HCT116 (cell line): ENCODE data around the gene APBB2. TPM values are rescaled to one million over a fixed set of nuclear protein-coding genes. Genes with fewer than 3 reads are reported as not detected.

Experiments used
- ATAC-seq: fragments of 200-7000 bp; cut with Tn5 transposase; 2 replicates; pipeline ENCODE4 v1.9.1; 2020; ENCODE audit warnings: mild to moderate bottlenecking, moderate library complexity
- BruUV-seq: library from RNA; stranded (reverse); fragments of 400-500 nt; replicated peaks from 2 replicates; lab custom pipeline; 2021; lab: Mats Ljungman, UMichigan
- CTCF ChIA-PET: fragments of 300-600 bp; sonication (Branson Sonifier 250); formaldehyde crosslinking; loops from one replicate; lab custom pipeline; 2021; ENCODE audit warnings: antibody characterized with exemption; lab: Charles Lee
- POLR2A ChIA-PET: fragments of 300-600, 350-600 bp; sonication (Branson Sonifier 250); formaldehyde crosslinking; loops from one replicate; lab custom pipeline; 2021; ENCODE audit warnings: antibody characterized with exemption; lab: Charles Lee
- RAD21 ChIA-PET, 2 experiments: fragments of 300-600 bp; sonication (Branson Sonifier 250); formaldehyde crosslinking; loops; one replicate each; lab custom pipeline; 2023; ENCODE audit warnings: low total read pairs in 2 of 2; ENCODE audit not compliant: uncharacterized antibody in 2 of 2, unreplicated experiment in 2 of 2, low non-redundant PET in 1 of 2; lab: Charles Lee
- DNase-seq: peaks from one replicate; pipeline ENCODE4 v3.0.0-alpha.2; 2010; ENCODE audit warnings: low read depth, low spot score
- H2AFZ ChIP-seq: fragments of 200-600 bp; shearing (Covaris generic), sonication (generic); 2 replicates; pipeline ENCODE4 v1.6.1; 2017; ENCODE audit warnings: low read depth, mixed run types, mixed read lengths, antibody characterized with exemption, low read length; ENCODE audit not compliant: poor library complexity, severe bottlenecking
- H3K27ac ChIP-seq: 2 replicates; pipeline ENCODE4 v1.5.1; 2012; ENCODE audit warnings: low read depth, low read length
- H3K27me3 ChIP-seq: fragments of 200-600 bp; sonication (generic); 2 replicates; pipeline ENCODE4 v1.6.1; 2016; ENCODE audit warnings: mixed run types, low read length, mixed read lengths; ENCODE audit not compliant: insufficient read depth
- H3K36me3 ChIP-seq, 2 experiments: fragments of 200-500 bp in 1 of 2; fragments of 200-600 bp in 1 of 2; sonication (Bioruptor generic) in 1 of 2; sonication (generic) in 1 of 2; 2 replicates each; pipeline versions ENCODE4 v1.5.1 to v1.6.1; 2014 to 2016; ENCODE audit warnings: low read length in 2 of 2, inconsistent platforms in 1 of 2, mixed read lengths in 1 of 2, mixed run types in 1 of 2; ENCODE audit not compliant: insufficient read depth in 2 of 2, control insufficient read depth in 1 of 2
- H3K4me1 ChIP-seq, 2 experiments: fragments of 200-600 bp in 1 of 2; sonication (generic) in 1 of 2; 2 replicates each; pipeline versions ENCODE4 v1.5.1 to v1.6.1; 2012 to 2017; ENCODE audit warnings: low read length in 2 of 2, inconsistent platforms in 1 of 2, mild to moderate bottlenecking in 1 of 2, mixed read lengths in 1 of 2, mixed run types in 1 of 2, moderate library complexity in 1 of 2; ENCODE audit not compliant: insufficient read depth in 2 of 2, control insufficient read depth in 1 of 2
- H3K4me2 ChIP-seq: fragments of 200-600 bp; sonication (generic); 2 replicates; pipeline ENCODE4 v1.6.1; 2017; ENCODE audit warnings: mixed run types, low read length, mixed read lengths
- H3K4me3 ChIP-seq, 2 experiments: fragments of 200-600 bp in 1 of 2; sonication (generic) in 1 of 2; replicated peaks in 1 of 2; 2 replicates each; pipeline ENCODE4 v1.5.1; 2011 to 2016; ENCODE audit warnings: low read length in 2 of 2, control low read depth in 1 of 2, low read depth in 1 of 2, mild to moderate bottlenecking in 1 of 2, mixed read lengths in 1 of 2, mixed run types in 1 of 2
- H3K79me2 ChIP-seq: fragments of 200-600 bp; sonication (generic); 2 replicates; pipeline ENCODE4 v1.6.1; 2017; ENCODE audit warnings: mild to moderate bottlenecking, mixed run types, low read length, moderate library complexity, mixed read lengths; ENCODE audit not compliant: insufficient read depth
- H3K9ac ChIP-seq: fragments of 200-600 bp; sonication (generic); 2 replicates; pipeline ENCODE4 v1.6.1; 2016; ENCODE audit warnings: low read length, mixed read lengths
- H3K9me2 ChIP-seq: fragments of 200-600 bp; sonication (generic), shearing (Covaris generic); 2 replicates; pipeline ENCODE4 v1.6.1; 2017; ENCODE audit warnings: mixed run types, mild to moderate bottlenecking, moderate library complexity; ENCODE audit not compliant: insufficient read depth
- H3K9me3 ChIP-seq, 2 experiments: fragments of 200-500 bp in 1 of 2; fragments of 200-600 bp in 1 of 2; sonication (Bioruptor generic) in 1 of 2; sonication (generic) in 1 of 2; 2 replicates each; pipeline ENCODE4 v1.6.1; 2014 to 2017; ENCODE audit warnings: low read length in 2 of 2, mixed read lengths in 2 of 2, inconsistent platforms in 1 of 2, low read depth in 1 of 2, mild to moderate bottlenecking in 1 of 2, mixed run types in 1 of 2, moderate library complexity in 1 of 2; ENCODE audit not compliant: control insufficient read depth in 1 of 2, insufficient read depth in 1 of 2
- H4K20me1 ChIP-seq: fragments of 200-600 bp; sonication (generic), shearing (Covaris generic); 2 replicates; pipeline ENCODE4 v1.6.1; 2017; ENCODE audit warnings: mixed run types, mild to moderate bottlenecking, moderate library complexity; ENCODE audit not compliant: insufficient read depth
- ATF3 ChIP-seq: IDR thresholded peaks from 2 replicates; pipeline ENCODE4 v1.6.1; 2012
- CBX3 ChIP-seq: IDR thresholded peaks from 2 replicates; pipeline ENCODE4 v1.6.1; 2012; ENCODE audit warnings: low read depth
- CEBPB ChIP-seq: IDR thresholded peaks from 2 replicates; pipeline ENCODE4 v1.6.1; 2012; ENCODE audit warnings: low read depth
- EGR1 ChIP-seq: IDR thresholded peaks from 2 replicates; pipeline ENCODE4 v1.6.1; 2012; ENCODE audit warnings: low read depth
- ELF1 ChIP-seq: IDR thresholded peaks from 2 replicates; pipeline ENCODE4 v1.6.1; 2012; ENCODE audit warnings: low read depth, borderline replicate concordance
- EZH2 ChIP-seq: fragments of 200-600 bp; sonication (generic); IDR thresholded peaks from 2 replicates; pipeline ENCODE4 v1.6.1; 2017; ENCODE audit warnings: antibody characterized with exemption, mixed run types
- EZH2phosphoT487 ChIP-seq: fragments of 200-600 bp; IDR thresholded peaks from 2 replicates; pipeline ENCODE4 v1.6.1; 2018; ENCODE audit warnings: antibody characterized with exemption, borderline replicate concordance
- FOSL1 ChIP-seq: IDR thresholded peaks from 2 replicates; pipeline ENCODE4 v1.6.1; 2012; ENCODE audit warnings: low read depth
- MAX ChIP-seq: IDR thresholded peaks from 2 replicates; pipeline ENCODE4 v1.6.1; 2012
- POLR2A ChIP-seq: IDR thresholded peaks from 2 replicates; pipeline ENCODE4 v1.7.0; 2011; ENCODE audit warnings: borderline replicate concordance; ENCODE audit not compliant: insufficient read depth, insufficient read length; ENCODE audit errors: extremely low read depth
- POLR2AphosphoS5 ChIP-seq: IDR thresholded peaks from 2 replicates; pipeline ENCODE4 v1.6.1; 2011; ENCODE audit warnings: mild to moderate bottlenecking, low read depth, low read length, moderate library complexity
- REST ChIP-seq: IDR thresholded peaks from 2 replicates; pipeline ENCODE4 v1.6.1; 2012; ENCODE audit warnings: low read depth
- SIN3A ChIP-seq: IDR thresholded peaks from 2 replicates; pipeline ENCODE4 v1.6.1; 2012; ENCODE audit warnings: low read depth
- SP1 ChIP-seq: IDR thresholded peaks from 2 replicates; pipeline ENCODE4 v1.6.1; 2012; ENCODE audit warnings: low read depth
- SRF ChIP-seq: IDR thresholded peaks from 2 replicates; pipeline ENCODE4 v1.6.1; 2012; ENCODE audit warnings: low read depth
- TCF7L2 ChIP-seq: IDR thresholded peaks from 2 replicates; pipeline ENCODE4 v1.7.0; 2011; ENCODE audit warnings: borderline replicate concordance, inconsistent platforms; ENCODE audit not compliant: insufficient read depth, insufficient read length; ENCODE audit errors: extremely low read depth
- ZBTB33 ChIP-seq: IDR thresholded peaks from 2 replicates; pipeline ENCODE4 v1.6.1; 2011; ENCODE audit warnings: mild to moderate bottlenecking, low read length, moderate library complexity; ENCODE audit not compliant: insufficient replicate concordance; ENCODE audit errors: extremely low read depth
- ZFX ChIP-seq: fragments of 450-650 bp; IDR thresholded peaks from 2 replicates; pipeline ENCODE4 v1.6.1; 2017
- intact Hi-C: fragments of 100-400 bp; cut with micrococcal nuclease; formaldehyde crosslinking; loops from 2 replicates; pipeline ENCODE4 v1.10.0; 2022
- total RNA-seq: library from RNA; stranded (reverse); gene quantifications from one replicate; pipeline ENCODE4 v1.2.1, GENCODE V29; 2021; ENCODE audit not compliant: unreplicated experiment

Gene APBB2
- total RNA-seq, 1 experiment from 2014 or later = 72.5 TPM

GRCh38 chr4:41012911-41013310, 201.4 kb downstream of the APBB2 start:
- no peak for DNase-seq
- Histone ChIP-seq H3K4me1 (no peaks in the 10 kb centered on the region), H2AFZ (no peak overlapping the region), H3K36me3 (no peaks in the 10 kb centered on the region), H4K20me1 (no peaks in the 10 kb centered on the region), H3K4me3 (no peak overlapping the region), H3K9ac (no peak overlapping the region), H3K27me3 (no peaks in the 10 kb centered on the region), H3K4me2 (no peak overlapping the region), H3K79me2 (peaks cover 43% of the 10 kb centered on the region)
- BruUV-seq = no TSS peak
- POLR2A ChIA-PET = no interaction called here
- intact Hi-C loops = no loop called here
- TF ChIP-seq SP1 (no peak), EGR1 (no peak), ATF3 (no peak), CEBPB (no peak), POLR2AphosphoS5 (no peak), SIN3A (no peak), POLR2A (no peak), EZH2phosphoT487 (no peak), TCF7L2 (no peak), FOSL1 (no peak), SRF (no peak), MAX (no peak), REST (no peak), ELF1 (no peak), ZFX (no peak), ZBTB33 (no peak), EZH2 (no peak), CBX3 (no peak)
- TF ChIP-seq, all 23 proteins: peak for 0
- no peak for ATAC-seq
- no peaks in the 10 kb centered on the region for H3K9me3 ChIP-seq
- CTCF ChIA-PET = no interaction called here
- RAD21 ChIA-PET = no interaction called here
- H3K27ac ChIP-seq = no peak overlapping the region
- no peaks in the 10 kb centered on the region for H3K9me2 ChIP-seq
